Lower lobe of right lung (tissue), 2 donors: Measurements from ENCODE around the gene KCNB1. TPM values are rescaled to one million over a fixed set of nuclear protein-coding genes. Genes with fewer than 3 reads are reported as not detected.

ENCODE experiments used
- ATAC-seq, 2 donors: fragments of 200-7000 bp; cut with Tn5 transposase; one replicate each; pipeline ENCODE4 v1.9.1; 2020 to 2022; ENCODE audit warnings: mild to moderate bottlenecking in 2 of 2, moderate library complexity in 2 of 2
- DNase-seq: peaks from one replicate; pipeline ENCODE4 v3.0.0-alpha.2; 2020
- H3K27ac ChIP-seq: fragments of 200-600 bp; one replicate; pipeline ENCODE4 v1.8.0; 2022
- H3K27me3 ChIP-seq: fragments of 200-600 bp; one replicate; pipeline ENCODE4 v1.8.0; 2022; ENCODE audit warnings: low read depth
- H3K36me3 ChIP-seq: fragments of 200-600 bp; one replicate; pipeline ENCODE4 v1.8.0; 2022; ENCODE audit warnings: mild to moderate bottlenecking
- H3K4me1 ChIP-seq: fragments of 200-600 bp; one replicate; pipeline ENCODE4 v1.8.0; 2022
- H3K4me3 ChIP-seq: fragments of 200-600 bp; one replicate; pipeline ENCODE4 v1.8.0; 2022; ENCODE audit warnings: mild to moderate bottlenecking
- H3K9me3 ChIP-seq: fragments of 200-600 bp; one replicate; pipeline ENCODE4 v1.8.0; 2022
- intact Hi-C: fragments of 100-400 bp; cut with DNase I; formaldehyde crosslinking; loops from one replicate; pipeline ENCODE4 v1.11.0; 2022
- total RNA-seq: library from RNA; stranded (reverse); fragmentation: NEBNext Ultra II Directional; extraction: Animal tissue kit (Norgen Biotek cat#: 25700); gene quantifications from one replicate; pipeline ENCODE4 v1.2.1, GENCODE V29; 2021
- TF ChIP-seq, protein P1 (sequence below): fragments of 200-600 bp; IDR thresholded peaks from one replicate; pipeline ENCODE4 v1.8.0; 2022; ENCODE audit warnings: antibody characterized with exemption, mild to moderate bottlenecking
- donor health status: DM: no; HTN: yes; CAD: no; lungs with severe emphysema.

KCNB1 gene
- total RNA-seq, 1 donor from 2014 or later: 0.53 TPM

DNA sequence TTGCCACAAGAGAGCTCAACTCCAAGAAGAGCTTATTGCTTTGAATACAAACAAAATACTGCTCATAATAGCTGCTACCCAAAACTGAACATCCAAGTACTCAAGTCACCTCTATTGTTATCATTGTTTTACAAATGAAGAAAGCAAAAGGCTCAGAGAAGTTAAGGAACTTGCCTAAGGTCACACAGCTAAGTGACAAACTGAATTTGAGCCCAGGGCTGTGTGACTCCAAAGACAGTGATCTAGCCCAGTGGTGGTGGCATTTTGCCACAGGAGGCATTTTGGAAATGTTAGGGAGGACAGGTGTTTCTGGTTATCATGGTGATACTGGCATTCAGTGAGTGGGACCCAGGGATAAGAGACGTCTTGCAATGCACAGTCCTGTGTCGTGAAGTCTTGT, 79.5 kb downstream of the KCNB1 start:
- TF ChIP-seq, protein P1, sequence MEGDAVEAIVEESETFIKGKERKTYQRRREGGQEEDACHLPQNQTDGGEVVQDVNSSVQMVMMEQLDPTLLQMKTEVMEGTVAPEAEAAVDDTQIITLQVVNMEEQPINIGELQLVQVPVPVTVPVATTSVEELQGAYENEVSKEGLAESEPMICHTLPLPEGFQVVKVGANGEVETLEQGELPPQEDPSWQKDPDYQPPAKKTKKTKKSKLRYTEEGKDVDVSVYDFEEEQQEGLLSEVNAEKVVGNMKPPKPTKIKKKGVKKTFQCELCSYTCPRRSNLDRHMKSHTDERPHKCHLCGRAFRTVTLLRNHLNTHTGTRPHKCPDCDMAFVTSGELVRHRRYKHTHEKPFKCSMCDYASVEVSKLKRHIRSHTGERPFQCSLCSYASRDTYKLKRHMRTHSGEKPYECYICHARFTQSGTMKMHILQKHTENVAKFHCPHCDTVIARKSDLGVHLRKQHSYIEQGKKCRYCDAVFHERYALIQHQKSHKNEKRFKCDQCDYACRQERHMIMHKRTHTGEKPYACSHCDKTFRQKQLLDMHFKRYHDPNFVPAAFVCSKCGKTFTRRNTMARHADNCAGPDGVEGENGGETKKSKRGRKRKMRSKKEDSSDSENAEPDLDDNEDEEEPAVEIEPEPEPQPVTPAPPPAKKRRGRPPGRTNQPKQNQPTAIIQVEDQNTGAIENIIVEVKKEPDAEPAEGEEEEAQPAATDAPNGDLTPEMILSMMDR: no peak
- Histone ChIP-seq H3K9me3 (no peaks in the 10 kb centered on the region), H3K27me3 (no peaks in the 10 kb centered on the region), H3K27ac (no peak overlapping the region), H3K4me1 (no peaks in the 10 kb centered on the region), H3K36me3 (no peaks in the 10 kb centered on the region), H3K4me3 (no peak overlapping the region)
- DNase-seq: no peak
- ATAC-seq: no peak
- intact Hi-C loops: no loop called here

DNA sequence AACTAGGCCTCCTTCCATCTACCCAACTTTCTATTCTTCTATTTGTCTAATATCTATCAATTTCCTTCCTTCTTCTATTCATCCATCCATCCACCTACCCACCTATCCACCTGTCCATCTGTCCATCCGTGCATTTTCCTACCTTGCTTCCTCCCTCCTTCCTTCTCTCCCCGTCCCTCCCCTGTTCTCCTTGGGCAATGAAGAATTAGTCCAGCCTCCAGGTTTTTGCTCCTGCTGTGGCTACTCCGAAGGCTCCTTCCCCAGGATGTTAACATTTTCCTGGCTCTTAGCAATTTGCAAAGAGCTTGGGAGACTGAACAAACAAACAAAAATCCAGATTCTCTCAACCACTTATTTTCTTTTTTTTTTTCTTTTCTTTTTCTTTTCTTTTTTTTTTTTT, 81.6 kb downstream of the KCNB1 start:
- Histone ChIP-seq H3K27me3 (no peaks in the 10 kb centered on the region), H3K27ac (no peak overlapping the region), H3K36me3 (no peaks in the 10 kb centered on the region), H3K4me1 (no peaks in the 10 kb centered on the region), H3K9me3 (no peaks in the 10 kb centered on the region), H3K4me3 (no peak overlapping the region)
- ATAC-seq: no peak
- no peak for DNase-seq
- intact Hi-C loops: no loop called here
- TF ChIP-seq, protein P1: no peak

DNA sequence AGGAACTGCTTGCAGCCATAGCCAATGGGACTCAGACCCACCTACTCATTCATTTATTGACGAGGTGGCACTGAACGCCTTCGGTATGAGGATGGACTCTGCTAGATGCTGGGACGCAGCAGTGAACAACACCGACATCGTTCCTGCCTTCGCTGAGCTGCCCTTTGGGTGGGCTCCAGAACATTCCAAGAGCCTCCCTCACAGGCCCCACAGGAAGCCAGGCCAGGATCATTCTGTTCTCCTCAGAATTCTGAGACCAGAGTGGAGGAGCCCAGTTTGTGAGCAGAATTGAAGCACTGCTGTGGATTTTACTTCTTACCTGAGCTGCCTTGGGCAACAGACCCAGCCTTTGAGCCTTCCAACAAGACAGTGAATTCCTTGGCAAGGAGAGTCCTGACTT, 82.1 kb downstream of the KCNB1 start:
- no peaks in the 10 kb centered on the region for H3K36me3 ChIP-seq
- H3K9me3 ChIP-seq: no peaks in the 10 kb centered on the region
- intact Hi-C loops: no loop called here
- TF ChIP-seq, protein P1: no peak
- H3K27me3 ChIP-seq: no peaks in the 10 kb centered on the region
- H3K4me1 ChIP-seq: no peaks in the 10 kb centered on the region
- H3K27ac ChIP-seq: no peak overlapping the region
- no peak overlapping the region for H3K4me3 ChIP-seq
- DNase-seq: no peak
- no peak for ATAC-seq

DNA sequence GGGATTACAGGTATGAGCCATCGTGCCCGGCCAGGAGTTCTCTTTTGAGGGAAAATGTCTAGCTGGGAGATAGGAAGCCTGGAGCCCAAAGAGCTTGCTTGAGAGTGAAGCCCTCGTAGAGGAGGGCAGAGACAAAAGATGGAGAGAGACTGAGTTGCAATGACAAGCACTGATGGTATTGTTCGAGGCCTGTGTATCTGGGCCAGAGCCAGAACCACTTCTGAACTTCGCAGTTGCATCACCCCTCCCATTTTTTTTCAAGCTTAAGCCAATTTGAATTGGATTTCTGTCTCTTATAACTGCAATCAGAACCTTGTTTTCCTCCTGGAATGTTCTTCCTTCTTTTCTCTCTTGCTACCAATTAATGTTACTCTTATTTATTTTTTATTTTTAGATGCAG, 83.1 kb downstream of the KCNB1 start:
- H3K27ac ChIP-seq: no peak overlapping the region
- H3K4me3 ChIP-seq: no peak overlapping the region
- H3K4me1 ChIP-seq: no peaks in the 10 kb centered on the region
- DNase-seq: no peak
- TF ChIP-seq, protein P1: no peak
- H3K36me3 ChIP-seq: no peaks in the 10 kb centered on the region
- no peaks in the 10 kb centered on the region for H3K9me3 ChIP-seq
- ATAC-seq: no peak
- intact Hi-C loops: no loop called here
- H3K27me3 ChIP-seq: no peaks in the 10 kb centered on the region

DNA sequence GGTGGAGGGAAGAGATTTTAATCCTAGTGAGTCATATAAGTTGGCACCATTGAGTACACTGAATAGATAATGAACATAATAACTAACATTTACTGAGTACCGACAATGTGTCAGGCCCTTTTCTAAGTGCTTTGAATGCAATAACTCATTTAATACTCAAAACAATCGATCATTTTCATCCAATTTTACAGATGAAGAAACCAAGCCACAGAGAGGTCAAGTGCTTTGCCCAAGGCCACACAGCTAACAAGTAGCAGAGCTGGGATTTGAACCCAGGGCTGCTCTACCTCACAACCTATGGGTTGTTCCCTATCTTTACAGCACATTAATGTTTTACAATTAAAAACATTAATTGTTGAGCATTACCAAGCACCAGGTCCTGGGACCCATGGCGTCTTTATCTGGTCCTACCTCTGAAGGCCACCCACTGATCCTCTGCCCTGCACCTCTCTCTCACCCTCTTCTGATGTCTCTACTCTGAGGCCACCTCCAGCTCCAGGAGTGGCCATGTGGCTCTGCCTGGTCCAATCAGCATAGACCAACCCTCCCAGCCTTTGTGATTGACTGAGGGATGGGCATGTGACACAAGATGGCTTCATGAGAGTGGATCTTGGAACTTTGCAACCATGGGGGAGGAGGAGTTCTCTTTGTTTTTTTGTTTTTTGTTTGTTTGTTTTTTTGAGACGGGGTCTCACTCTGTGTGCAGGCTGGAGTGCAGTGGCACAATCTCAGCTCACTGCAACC, 83.9 kb downstream of the KCNB1 start:
- DNase-seq: no peak
- Histone ChIP-seq H3K4me1 (no peaks in the 10 kb centered on the region), H3K27me3 (no peaks in the 10 kb centered on the region), H3K4me3 (no peak overlapping the region), H3K9me3 (no peaks in the 10 kb centered on the region), H3K27ac (no peak overlapping the region), H3K36me3 (no peaks in the 10 kb centered on the region)
- intact Hi-C loops: no loop called here
- ATAC-seq: no peak
- TF ChIP-seq, protein P1: no peak
